Kidney epithelial cell (primary cell): ENCODE results near the gene DOCK10. TPM values are rescaled to one million over a fixed set of nuclear protein-coding genes. Genes with fewer than 3 reads are reported as not detected.

ENCODE experiments used
- DNase-seq: peaks from one replicate; pipeline ENCODE4 v3.0.0-alpha.2; 2010; ENCODE audit warnings: low read depth
- H3K27me3 ChIP-seq: 2 replicates; pipeline ENCODE4 v1.6.0; 2011; ENCODE audit warnings: low read length; ENCODE audit not compliant: control insufficient read depth, insufficient read depth
- H3K36me3 ChIP-seq: 2 replicates; pipeline ENCODE4 v1.5.1; 2011; ENCODE audit warnings: low read length; ENCODE audit not compliant: control insufficient read depth, insufficient read depth
- H3K4me3 ChIP-seq: 2 replicates; pipeline ENCODE4 v1.5.1; 2011; ENCODE audit warnings: low read depth, mild to moderate bottlenecking, control low read depth, low read length
- total RNA-seq: library from RNA; depleted of rRNA; stranded (reverse); fragments of >200 nt; gene quantifications from 2 replicates; pipeline ENCODE4 v1.2.3, GENCODE V29; 2015
- TF ChIP-seq, protein P1 (sequence below): IDR thresholded peaks from 2 replicates; pipeline ENCODE4 v1.5.1; 2011; ENCODE audit warnings: mild to moderate bottlenecking, moderate library complexity, low read length, control low read depth, inconsistent platforms; ENCODE audit not compliant: insufficient read depth, poor library complexity, severe bottlenecking

DOCK10 gene
- total RNA-seq, 1 donor from 2014 or later: 5.0 TPM

DNA sequence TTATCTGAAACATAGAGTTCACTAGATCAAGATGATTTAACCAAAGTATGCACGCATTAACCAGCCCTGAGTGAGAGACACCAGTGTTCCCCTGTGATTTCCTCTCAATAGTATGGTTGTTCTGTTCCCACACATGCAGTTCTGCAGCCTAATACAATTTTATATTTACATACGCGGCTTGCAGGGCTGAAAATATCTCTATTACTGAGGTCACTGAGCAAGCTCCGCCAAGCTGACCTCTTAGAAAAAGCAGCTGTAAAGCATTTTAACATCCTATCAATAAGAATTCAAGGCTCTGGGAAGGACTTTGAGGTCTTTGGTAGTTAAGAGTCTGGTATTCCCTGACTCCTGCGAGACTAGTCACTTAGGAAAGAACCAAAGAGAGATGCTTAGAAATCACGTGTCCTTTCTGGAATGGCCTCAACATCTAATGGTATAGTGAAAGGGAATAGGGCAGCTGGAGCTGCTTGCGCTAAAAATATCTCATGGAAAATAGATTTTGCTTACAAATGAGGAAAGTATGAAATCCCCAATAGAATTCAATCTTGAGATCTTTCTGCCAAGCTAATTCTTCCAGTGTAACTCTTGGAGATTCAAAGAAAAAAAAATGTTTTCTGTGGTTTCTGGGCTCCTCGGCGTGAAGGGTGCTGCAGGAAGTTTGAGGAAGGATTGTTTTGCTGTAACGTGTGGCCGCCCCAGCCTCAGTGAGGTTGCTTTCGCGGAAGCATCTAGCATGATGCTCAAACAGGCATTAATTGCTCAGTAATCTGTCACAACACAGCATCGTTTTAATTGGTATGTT, 59.2 kb downstream of the DOCK10 start:
- Histone ChIP-seq H3K27me3 (no peaks in the 10 kb centered on the region), H3K36me3 (no peaks in the 10 kb centered on the region), H3K4me3 (no peak overlapping the region)
- no peak for DNase-seq
- TF ChIP-seq, protein P1, sequence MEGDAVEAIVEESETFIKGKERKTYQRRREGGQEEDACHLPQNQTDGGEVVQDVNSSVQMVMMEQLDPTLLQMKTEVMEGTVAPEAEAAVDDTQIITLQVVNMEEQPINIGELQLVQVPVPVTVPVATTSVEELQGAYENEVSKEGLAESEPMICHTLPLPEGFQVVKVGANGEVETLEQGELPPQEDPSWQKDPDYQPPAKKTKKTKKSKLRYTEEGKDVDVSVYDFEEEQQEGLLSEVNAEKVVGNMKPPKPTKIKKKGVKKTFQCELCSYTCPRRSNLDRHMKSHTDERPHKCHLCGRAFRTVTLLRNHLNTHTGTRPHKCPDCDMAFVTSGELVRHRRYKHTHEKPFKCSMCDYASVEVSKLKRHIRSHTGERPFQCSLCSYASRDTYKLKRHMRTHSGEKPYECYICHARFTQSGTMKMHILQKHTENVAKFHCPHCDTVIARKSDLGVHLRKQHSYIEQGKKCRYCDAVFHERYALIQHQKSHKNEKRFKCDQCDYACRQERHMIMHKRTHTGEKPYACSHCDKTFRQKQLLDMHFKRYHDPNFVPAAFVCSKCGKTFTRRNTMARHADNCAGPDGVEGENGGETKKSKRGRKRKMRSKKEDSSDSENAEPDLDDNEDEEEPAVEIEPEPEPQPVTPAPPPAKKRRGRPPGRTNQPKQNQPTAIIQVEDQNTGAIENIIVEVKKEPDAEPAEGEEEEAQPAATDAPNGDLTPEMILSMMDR: no peak

DNA sequence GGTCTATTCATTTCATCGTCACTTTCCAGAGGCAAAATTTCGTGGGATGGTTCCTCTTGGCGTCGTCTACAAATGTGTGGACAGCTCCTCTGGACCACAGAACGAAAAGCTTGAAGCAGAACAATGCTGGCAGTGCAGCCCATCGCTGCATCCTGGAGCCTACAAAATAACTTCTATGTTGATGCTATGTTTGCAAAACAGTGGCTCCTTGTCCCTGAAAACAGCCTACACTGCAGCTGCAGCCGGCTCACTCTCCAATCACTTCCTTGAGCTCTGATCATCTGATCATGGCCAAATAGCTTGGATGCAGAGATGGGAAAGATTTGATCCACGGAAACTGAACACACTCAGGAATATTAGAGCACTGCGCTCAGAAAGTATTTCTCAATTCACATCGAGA, 60.0 kb downstream of the DOCK10 start:
- TF ChIP-seq, protein P1: no peak
- DNase-seq: no peak
- H3K36me3 ChIP-seq: no peaks in the 10 kb centered on the region
- H3K4me3 ChIP-seq: no peak overlapping the region
- H3K27me3 ChIP-seq: no peaks in the 10 kb centered on the region

DNA sequence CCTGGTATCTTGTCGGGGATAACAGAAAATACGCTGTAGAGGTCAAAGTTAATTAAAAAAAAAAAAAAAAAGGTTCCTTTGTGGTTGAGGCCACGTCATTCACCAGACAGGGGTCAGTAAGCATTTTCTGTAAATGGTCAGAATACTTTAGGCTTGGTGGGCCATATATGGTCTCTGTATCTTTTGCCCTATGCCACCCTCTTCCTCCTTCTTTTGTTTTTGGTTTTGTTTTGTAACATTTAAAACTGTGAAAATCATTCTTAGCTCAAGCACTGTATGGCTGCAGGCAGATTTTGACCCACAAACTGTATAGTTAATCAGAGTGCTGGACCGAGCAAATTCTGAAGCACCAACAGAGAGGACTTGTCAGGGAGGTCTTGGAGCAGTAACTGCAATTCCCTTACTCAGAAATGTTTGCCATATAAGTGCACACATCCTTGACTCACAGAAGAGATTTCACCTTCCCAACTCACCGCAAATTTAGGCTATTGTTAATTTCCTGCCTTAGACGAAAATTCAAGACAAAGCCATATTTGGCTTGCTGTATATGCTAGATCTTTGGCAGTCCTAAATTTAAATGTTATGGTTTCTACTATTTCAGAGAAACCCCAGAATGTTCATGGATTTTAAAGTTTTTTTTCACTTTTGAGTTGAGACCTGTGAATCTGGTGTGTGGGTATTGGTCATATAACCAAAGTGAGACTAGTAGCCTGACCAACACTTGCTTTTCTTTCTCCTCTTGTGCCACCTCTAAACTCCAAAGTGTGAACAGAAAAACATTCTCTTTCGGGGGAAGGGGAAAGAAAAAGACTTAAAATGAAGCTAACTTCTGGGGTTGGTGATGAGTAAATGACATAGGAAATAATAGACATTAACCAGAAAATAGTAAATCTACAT, 65.4 kb downstream of the DOCK10 start:
- Histone ChIP-seq H3K36me3 (no peaks in the 10 kb centered on the region), H3K4me3 (no peak overlapping the region), H3K27me3 (no peaks in the 10 kb centered on the region)
- DNase-seq: no peak
- TF ChIP-seq, protein P1: no peak

- H3K27me3 ChIP-seq: no peaks in the 10 kb centered on the region
- TF ChIP-seq, protein P1: no peak
- H3K36me3 ChIP-seq: no peaks in the 10 kb centered on the region
- no peak for DNase-seq
- H3K4me3 ChIP-seq: no peak overlapping the region
Observed at GRCh38 chr2:224975761-224976160, 66.5 kb downstream of the DOCK10 start.

- no peaks in the 10 kb centered on the region for H3K27me3 ChIP-seq
- TF ChIP-seq, protein P1: no peak
Observed at GRCh38 chr2:224973112-224974016, 68.9 kb downstream of the DOCK10 start.

More at GRCh38 chr2:224973112-224974016, 68.9 kb downstream of the DOCK10 start:
- Histone ChIP-seq H3K36me3 (no peaks in the 10 kb centered on the region), H3K4me3 (no peak overlapping the region)
- DNase-seq: peak; percentile 71
